Measurements from ENCODE around the gene PKNOX1. TPM values are rescaled to one million over a fixed set of nuclear protein-coding genes. Genes with fewer than 3 reads are reported as not detected.

The PKNOX1 gene
- total RNA-seq, 1 experiment from 2014 or later = 15.0 TPM

GRCh38 chr21:42975886-42976608 lies 1.7 kb downstream of the PKNOX1 start:
- intact Hi-C loops (cut with micrococcal nuclease) = loop anchor here (2.0 kb wide), 2 partner anchors 21 to 51 kb away; partner anchors contain the start of gene ERVH48-1
- POLR2A ChIA-PET = interaction anchor here (0.7 to 1.0 kb wide), 6 partner anchors 11 to 97 kb away, joined by 3 to 7 read pairs (median 4); no protein-coding TSS in a partner anchor
- peak overlapping the region; percentile 81 for H3K4me3 Mint-ChIP-seq (ENCODE audit: unreplicated experiment)
- H3K27me3 Mint-ChIP-seq (ENCODE audit: insufficient read depth, unreplicated experiment) = no peaks in the 10 kb centered on the region
- DNase-seq (ENCODE audit: unreplicated experiment) = no peak
- TF ChIP-seq CTCF (IDR thresholded peaks at IDR 0.05; ENCODE audit: unreplicated experiment) = no peak
- peaks cover 7% of the 10 kb centered on the region for H3K4me1 Mint-ChIP-seq (ENCODE audit: insufficient read depth, unreplicated experiment)
- no TSS peak for BruUV-seq (replicated peaks)
- H3K27ac Mint-ChIP-seq (ENCODE audit: low read depth, unreplicated experiment) = peak overlapping the region; percentile 90
- H3K36me3 Mint-ChIP-seq (ENCODE audit: insufficient read depth, unreplicated experiment) = peaks cover 34% of the 10 kb centered on the region
- CTCF ChIA-PET = no interaction called here
- no peaks in the 10 kb centered on the region for H3K9me3 Mint-ChIP-seq (ENCODE audit: unreplicated experiment)

- intact Hi-C loops (cut with micrococcal nuclease) = no loop called here
- H3K36me3 Mint-ChIP-seq (ENCODE audit: insufficient read depth, unreplicated experiment) = peaks cover 37% of the 10 kb centered on the region
- no peak for DNase-seq (ENCODE audit: unreplicated experiment)
- BruUV-seq (replicated peaks) = no TSS peak
- CTCF ChIA-PET = interaction anchor here (0.8 kb wide), 1 partner anchor 17 kb away, joined by 3 read pairs; no protein-coding TSS in a partner anchor
- no peaks in the 10 kb centered on the region for H3K9me3 Mint-ChIP-seq (ENCODE audit: unreplicated experiment)
- H3K27ac Mint-ChIP-seq (ENCODE audit: low read depth, unreplicated experiment) = no peak overlapping the region
- no peak overlapping the region for H3K4me3 Mint-ChIP-seq (ENCODE audit: unreplicated experiment)
- POLR2A ChIA-PET = interaction anchor here (0.6 to 1.3 kb wide), 3 partner anchors 11 to 306 kb away, joined by 4 to 6 read pairs (median 4); no protein-coding TSS in a partner anchor
- TF ChIP-seq CTCF (IDR thresholded peaks at IDR 0.05; ENCODE audit: unreplicated experiment) = no peak
- peaks cover 7% of the 10 kb centered on the region for H3K4me1 Mint-ChIP-seq (ENCODE audit: insufficient read depth, unreplicated experiment)
- no peaks in the 10 kb centered on the region for H3K27me3 Mint-ChIP-seq (ENCODE audit: insufficient read depth, unreplicated experiment)
These were observed 6.2 kb downstream of the PKNOX1 start for GRCh38 chr21:42980312-42981213.

DNA sequence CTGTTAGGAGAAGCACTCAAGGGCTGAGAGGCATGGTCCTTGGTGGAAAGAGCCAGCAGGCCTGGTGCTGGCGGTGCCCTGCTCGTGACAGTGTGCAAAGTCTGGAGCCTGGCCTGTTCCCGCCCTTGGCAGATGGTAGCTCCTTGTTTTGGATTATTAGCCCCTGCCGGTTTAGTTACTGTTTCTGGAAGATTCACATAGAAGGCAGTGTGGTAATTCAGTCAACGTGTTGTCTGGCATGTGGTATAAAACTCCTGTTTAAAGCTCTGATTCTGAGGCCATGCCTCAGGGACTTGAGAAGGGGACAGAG lies 6.8 kb downstream of the PKNOX1 start:
- DNase-seq (ENCODE audit: unreplicated experiment) = no peak
- H3K36me3 Mint-ChIP-seq (ENCODE audit: insufficient read depth, unreplicated experiment) = peaks cover 37% of the 10 kb centered on the region
- TF ChIP-seq CTCF (IDR thresholded peaks at IDR 0.05; ENCODE audit: unreplicated experiment) = no peak
- no peaks in the 10 kb centered on the region for H3K9me3 Mint-ChIP-seq (ENCODE audit: unreplicated experiment)
- CTCF ChIA-PET = no interaction called here
- H3K4me1 Mint-ChIP-seq (ENCODE audit: insufficient read depth, unreplicated experiment) = peaks cover 7% of the 10 kb centered on the region
- H3K27me3 Mint-ChIP-seq (ENCODE audit: insufficient read depth, unreplicated experiment) = no peaks in the 10 kb centered on the region
- POLR2A ChIA-PET = interaction anchor here (1.0 to 1.3 kb wide), 2 partner anchors 11 to 25 kb away, joined by 4 to 6 read pairs; no protein-coding TSS in a partner anchor
- no peak overlapping the region for H3K27ac Mint-ChIP-seq (ENCODE audit: low read depth, unreplicated experiment)
- no peak overlapping the region for H3K4me3 Mint-ChIP-seq (ENCODE audit: unreplicated experiment)
- BruUV-seq (replicated peaks) = no TSS peak
- intact Hi-C loops (cut with micrococcal nuclease) = no loop called here

- no peaks in the 10 kb centered on the region for H3K27me3 Mint-ChIP-seq (ENCODE audit: insufficient read depth, unreplicated experiment)
- intact Hi-C loops (cut with micrococcal nuclease) = no loop called here
- POLR2A ChIA-PET = interaction anchor here (0.7 to 1.3 kb wide), 2 partner anchors 26 to 75 kb away, joined by 3 to 6 read pairs; no protein-coding TSS in a partner anchor
These were observed 7.5 kb downstream of the PKNOX1 start for GRCh38 chr21:42981862-42982261.

More at GRCh38 chr21:42981862-42982261, 7.5 kb downstream of the PKNOX1 start:
- H3K4me3 Mint-ChIP-seq (ENCODE audit: unreplicated experiment) = no peak overlapping the region
- TF ChIP-seq CTCF (IDR thresholded peaks at IDR 0.05; ENCODE audit: unreplicated experiment) = no peak
- H3K9me3 Mint-ChIP-seq (ENCODE audit: unreplicated experiment) = no peaks in the 10 kb centered on the region
- H3K27ac Mint-ChIP-seq (ENCODE audit: low read depth, unreplicated experiment) = peak overlapping the region; percentile 49
- BruUV-seq (replicated peaks) = no TSS peak
- CTCF ChIA-PET = interaction anchor here (0.6 kb wide), 2 partner anchors 26 to 46 kb away, joined by 3 read pairs; no protein-coding TSS in a partner anchor
- H3K4me1 Mint-ChIP-seq (ENCODE audit: insufficient read depth, unreplicated experiment) = no peaks in the 10 kb centered on the region
- peaks cover 32% of the 10 kb centered on the region for H3K36me3 Mint-ChIP-seq (ENCODE audit: insufficient read depth, unreplicated experiment)
- DNase-seq (ENCODE audit: unreplicated experiment) = no peak

Data from MCF 10A (cell line).